K562 (cell line): ENCODE data around the gene TXK.

Source experiments
- ATF7 ChIP-seq: fragments of 450-650 bp; IDR thresholded peaks from 2 replicates; pipeline ENCODE4 v1.7.1; 2014; ENCODE audit warnings: mild to moderate bottlenecking, moderate library complexity
- CTCF ChIP-seq, 3 experiments: IDR thresholded peaks in 2 of 3; conservative IDR thresholded peaks in 1 of 3; 2 replicates each; pipeline ENCODE4 v1.5.1; 2011 to 2012; ENCODE audit warnings: low read length in 3 of 3, mild to moderate bottlenecking in 3 of 3, control low read depth in 2 of 3, improper control_type of control experiment in 1 of 3, inconsistent platforms in 1 of 3, low read depth in 1 of 3, mixed read lengths in 1 of 3, moderate library complexity in 1 of 3; ENCODE audit not compliant: insufficient read depth in 2 of 3
- ETV5 ChIP-seq: sonication (generic); formaldehyde crosslinking; IDR thresholded peaks from 2 replicates; pipeline ENCODE4 v1.4.0; 2020; ENCODE audit warnings: low read depth, mild to moderate bottlenecking, missing genetic modification reagents
- MYC ChIP-seq, 2 experiments: fragments of 250-450 bp in 1 of 2; sonication (Bioruptor Pico) in 1 of 2; IDR thresholded peaks; 2 replicates each; pipeline versions ENCODE4 v1.5.1 to v1.6.1; 2012 to 2021; ENCODE audit warnings: low read depth in 2 of 2, borderline replicate concordance in 1 of 2, improper control_type of control experiment in 1 of 2, low read length in 1 of 2, mild to moderate bottlenecking in 1 of 2, moderate library complexity in 1 of 2
- NFATC3 ChIP-seq: fragments of 450-650 bp; IDR thresholded peaks from 2 replicates; pipeline ENCODE4 v1.6.1; 2017; ENCODE audit warnings: mild to moderate bottlenecking
- POU5F1 ChIP-seq: fragments of 150-350 bp; IDR thresholded peaks from 2 replicates; pipeline ENCODE4 v1.6.1; 2014; ENCODE audit warnings: borderline replicate concordance, low read length, low read depth, mild to moderate bottlenecking; ENCODE audit not compliant: partially characterized antibody
- RFX5 ChIP-seq: IDR thresholded peaks from 2 replicates; pipeline ENCODE4 v1.6.1; 2011; ENCODE audit warnings: low read depth, mild to moderate bottlenecking, improper control_type of control experiment, low read length
- SFPQ ChIP-seq: fragments of 200-400 bp; formaldehyde crosslinking; IDR thresholded peaks from 2 replicates; pipeline ENCODE4 v1.6.1; 2017; ENCODE audit warnings: mild to moderate bottlenecking, low read depth, low read length, moderate library complexity
- SUPT5H ChIP-seq: fragments of 450-650 bp; IDR thresholded peaks from 2 replicates; pipeline ENCODE4 v1.6.1; 2016
- XRCC5 ChIP-seq: fragments of 200-400 bp; formaldehyde crosslinking; IDR thresholded peaks from 2 replicates; pipeline ENCODE4 v1.6.1; 2017; ENCODE audit warnings: low read depth, mild to moderate bottlenecking, low read length
- TF ChIP-seq, protein P1 (sequence below): fragments of 450-650 bp; IDR thresholded peaks from 2 replicates; pipeline ENCODE4 v1.6.1; 2016; ENCODE audit warnings: mild to moderate bottlenecking
- TF ChIP-seq, protein P2 (sequence below): sonication (generic); formaldehyde crosslinking; IDR thresholded peaks from 2 replicates; pipeline ENCODE4 v1.8.0; 2022; ENCODE audit warnings: mild to moderate bottlenecking, missing genetic modification reagents

DNA sequence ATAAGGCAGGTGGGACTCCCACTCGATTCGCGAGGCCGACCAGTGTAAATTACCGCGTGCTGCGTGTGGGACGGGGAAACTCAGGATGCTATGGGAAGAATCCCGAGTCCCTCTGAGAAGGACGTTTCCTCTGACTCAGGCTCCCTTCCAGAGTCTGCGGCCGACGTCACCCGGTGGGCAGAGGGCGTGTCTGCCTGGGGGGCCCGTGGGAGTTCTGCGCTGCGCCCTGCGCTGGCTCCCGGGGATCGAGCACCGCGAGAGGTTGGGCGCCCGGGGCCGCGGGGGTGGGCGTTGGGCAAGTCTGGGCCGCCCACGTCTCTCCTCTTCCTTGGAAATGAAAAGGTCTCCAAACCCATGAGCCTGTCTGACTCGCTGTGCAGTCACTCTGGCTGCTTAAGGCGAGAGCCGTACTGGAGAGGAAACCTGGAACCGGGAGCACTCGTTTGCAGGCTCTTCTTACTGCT is 116.9 kb downstream of the TXK start:
- TF ChIP-seq ETV5 (CRISPR knock-in tag) (no peak), RFX5 (no peak), XRCC5 (no peak), CTCF (IDR thresholded peaks at IDR 0.05 in 2 of 3, conservative IDR thresholded peaks at IDR 0.05 in 1 of 3; ENCODE audit: insufficient read depth in 2 of 3, low read depth in 1 of 3, low read length in 3 of 3) (no peak), POU5F1 (no peak), NFATC3 (no peak), SUPT5H (no peak), SFPQ (no peak), ATF7 (no peak), MYC (IDR thresholded peaks at IDR 0.05; ENCODE audit: low read depth, low read length) (no peak), MYC (CRISPR knock-in tag; IDR thresholded peaks at IDR 0.05; ENCODE audit: borderline replicate concordance, low read depth) (no peak)
- TF ChIP-seq, protein P1, sequence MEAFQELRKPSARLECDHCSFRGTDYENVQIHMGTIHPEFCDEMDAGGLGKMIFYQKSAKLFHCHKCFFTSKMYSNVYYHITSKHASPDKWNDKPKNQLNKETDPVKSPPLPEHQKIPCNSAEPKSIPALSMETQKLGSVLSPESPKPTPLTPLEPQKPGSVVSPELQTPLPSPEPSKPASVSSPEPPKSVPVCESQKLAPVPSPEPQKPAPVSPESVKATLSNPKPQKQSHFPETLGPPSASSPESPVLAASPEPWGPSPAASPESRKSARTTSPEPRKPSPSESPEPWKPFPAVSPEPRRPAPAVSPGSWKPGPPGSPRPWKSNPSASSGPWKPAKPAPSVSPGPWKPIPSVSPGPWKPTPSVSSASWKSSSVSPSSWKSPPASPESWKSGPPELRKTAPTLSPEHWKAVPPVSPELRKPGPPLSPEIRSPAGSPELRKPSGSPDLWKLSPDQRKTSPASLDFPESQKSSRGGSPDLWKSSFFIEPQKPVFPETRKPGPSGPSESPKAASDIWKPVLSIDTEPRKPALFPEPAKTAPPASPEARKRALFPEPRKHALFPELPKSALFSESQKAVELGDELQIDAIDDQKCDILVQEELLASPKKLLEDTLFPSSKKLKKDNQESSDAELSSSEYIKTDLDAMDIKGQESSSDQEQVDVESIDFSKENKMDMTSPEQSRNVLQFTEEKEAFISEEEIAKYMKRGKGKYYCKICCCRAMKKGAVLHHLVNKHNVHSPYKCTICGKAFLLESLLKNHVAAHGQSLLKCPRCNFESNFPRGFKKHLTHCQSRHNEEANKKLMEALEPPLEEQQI = no peak
- TF ChIP-seq, protein P2, sequence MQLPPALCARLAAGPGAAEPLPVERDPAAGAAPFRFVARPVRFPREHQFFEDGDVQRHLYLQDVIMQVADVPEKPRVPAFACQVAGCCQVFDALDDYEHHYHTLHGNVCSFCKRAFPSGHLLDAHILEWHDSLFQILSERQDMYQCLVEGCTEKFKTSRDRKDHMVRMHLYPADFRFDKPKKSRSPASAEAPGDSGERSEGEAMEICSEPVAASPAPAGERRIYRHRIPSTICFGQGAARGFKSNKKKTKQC (CRISPR knock-in tag) = no peak
